ENCODE data around the gene ATP6V1G2.

GRCh38 chr6:31498748-31499147, 47.7 kb downstream of the ATP6V1G2 start:
- TF ChIP-seq CTCF (IDR thresholded peaks at IDR 0.05) (no peak), SIN3A (IDR thresholded peaks at IDR 0.05; ENCODE audit: borderline replicate concordance, insufficient read depth, low read depth, low read length) (no peak), REST (IDR thresholded peaks at IDR 0.05; ENCODE audit: insufficient read depth in 1 of 2, low read depth in 2 of 2, low read length in 1 of 2) (no peak)

All from Panc1 (cell line).